Measurements from ENCODE around the gene MSRB3. TPM values are rescaled to one million over a fixed set of nuclear protein-coding genes. Genes with fewer than 3 reads are reported as not detected.
"Not testable (repeated sequence)": the region's sequence is repeated elsewhere in the genome, so short reads cannot be mapped to it uniquely, and the experiment has no call there.

MSRB3 gene
- total RNA-seq, 1 donor from 2014 or later = 130 TPM

DNA sequence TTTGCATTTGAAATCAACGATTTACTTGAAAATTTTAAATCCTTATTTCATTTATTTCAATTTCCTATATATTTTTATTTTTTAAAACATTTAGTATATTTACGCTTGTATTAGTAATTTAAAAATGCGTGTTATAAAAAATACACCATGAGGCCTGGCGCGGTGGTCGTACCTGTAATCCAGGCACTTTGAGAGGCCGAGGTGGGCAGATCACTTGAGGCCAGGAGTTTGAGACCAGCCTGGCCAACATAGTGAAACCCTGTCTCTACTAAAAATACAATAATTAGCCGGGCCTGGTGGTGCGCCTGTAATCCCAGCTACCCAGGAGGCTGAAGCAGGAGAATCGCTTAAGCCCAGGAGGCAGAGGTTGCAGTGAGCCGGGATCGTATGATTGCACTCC is 36.8 kb downstream of the MSRB3 start:
- intact Hi-C loops (cut with DNase I); DNase-seq; ATAC-seq (ENCODE audit: poor library complexity): not testable (repeated sequence)

DNA sequence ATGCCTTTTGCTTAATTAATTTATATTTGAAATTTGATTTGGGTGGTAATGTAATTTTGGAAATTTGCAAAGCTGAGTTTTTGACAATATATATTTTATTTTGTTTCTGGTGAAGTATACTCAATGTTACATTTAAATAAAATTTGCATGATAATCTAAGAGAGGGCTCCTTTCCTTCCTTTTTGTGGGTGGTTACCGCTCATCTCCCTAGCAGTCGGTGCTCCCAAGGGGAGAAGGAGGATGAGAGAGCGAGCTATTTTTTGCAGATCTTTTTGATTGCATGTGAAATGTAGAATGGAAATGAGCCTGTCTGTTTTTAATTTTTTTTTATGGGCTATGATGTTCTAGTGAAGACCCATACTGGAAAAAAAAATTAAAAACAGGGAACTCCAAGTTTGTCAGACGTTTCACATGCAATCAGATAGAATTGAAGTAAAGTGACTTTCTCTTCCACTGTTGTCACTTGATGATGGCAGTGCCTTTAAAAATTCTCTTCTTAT is 39.8 kb downstream of the MSRB3 start:
- intact Hi-C loops (cut with DNase I) = no loop called here
- ATAC-seq (ENCODE audit: poor library complexity) (no peak), DNase-seq (no peak)

DNA sequence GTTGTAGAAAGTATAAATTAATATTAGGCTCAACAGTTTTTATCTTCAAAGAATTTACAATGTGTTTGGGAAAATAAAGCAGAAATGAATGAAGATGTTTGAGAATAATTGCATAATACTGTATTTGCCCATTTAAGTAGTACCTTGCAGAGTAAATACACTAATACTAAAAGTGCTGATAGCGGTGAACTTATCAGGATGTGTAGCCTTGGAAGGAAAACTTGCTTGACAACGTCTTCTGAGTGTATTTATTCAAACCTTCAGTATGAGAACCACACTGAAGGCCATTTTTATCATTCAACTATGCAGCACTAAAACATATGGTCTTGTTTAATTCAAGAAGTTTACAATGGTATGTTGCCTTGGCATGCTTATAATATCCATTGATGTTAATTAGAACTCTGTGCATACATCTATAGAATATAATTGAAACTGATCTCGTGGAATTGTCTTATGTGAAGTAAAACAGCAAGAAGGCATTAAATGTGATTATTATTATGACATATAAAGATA is 41.3 kb downstream of the MSRB3 start:
- intact Hi-C loops (cut with DNase I) = no loop called here
- ATAC-seq (ENCODE audit: poor library complexity) (no peak), DNase-seq (no peak)

DNA sequence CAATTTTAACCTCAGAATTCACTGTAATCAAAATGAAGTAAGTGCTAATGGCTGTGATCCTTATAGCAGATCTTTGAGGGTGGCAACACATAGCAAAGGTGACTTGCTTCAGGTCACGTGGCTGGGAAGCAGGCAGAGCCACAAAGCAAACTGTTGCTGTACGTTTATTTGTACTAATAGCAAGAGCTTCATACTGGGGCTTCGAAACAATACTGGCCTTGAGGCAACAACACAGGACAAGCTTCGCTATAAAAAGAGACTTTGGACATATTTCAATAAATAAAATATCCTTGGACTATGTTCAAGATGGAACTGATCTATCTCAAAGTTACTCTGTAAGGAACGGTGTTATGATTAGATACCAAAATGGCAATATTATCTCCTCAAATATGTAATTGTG is 44.6 kb downstream of the MSRB3 start:
- intact Hi-C loops (cut with DNase I) = no loop called here
- ATAC-seq (ENCODE audit: poor library complexity) = no peak
- no peak for DNase-seq

DNA sequence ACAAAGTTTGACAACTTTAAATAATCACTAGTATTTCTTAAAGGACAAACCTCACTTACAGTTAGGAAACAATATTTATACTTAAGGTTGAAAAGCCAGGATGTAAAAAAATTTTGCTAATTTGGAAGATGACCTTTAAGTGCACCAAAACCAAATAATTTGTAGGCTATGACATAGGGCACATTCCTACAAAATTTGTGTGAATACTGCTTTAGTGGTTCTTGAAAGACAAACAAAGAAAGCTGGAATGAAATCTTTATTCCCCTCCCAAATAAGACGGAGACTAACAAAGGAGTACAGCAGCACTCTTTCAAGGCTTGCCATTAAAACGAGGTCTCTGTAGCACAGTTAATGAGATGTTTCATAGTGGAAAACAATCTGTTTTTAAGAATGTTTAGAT is 45.6 kb downstream of the MSRB3 start:
- DNase-seq (no peak), ATAC-seq (ENCODE audit: poor library complexity) (no peak)
- intact Hi-C loops (cut with DNase I) = no loop called here

DNA sequence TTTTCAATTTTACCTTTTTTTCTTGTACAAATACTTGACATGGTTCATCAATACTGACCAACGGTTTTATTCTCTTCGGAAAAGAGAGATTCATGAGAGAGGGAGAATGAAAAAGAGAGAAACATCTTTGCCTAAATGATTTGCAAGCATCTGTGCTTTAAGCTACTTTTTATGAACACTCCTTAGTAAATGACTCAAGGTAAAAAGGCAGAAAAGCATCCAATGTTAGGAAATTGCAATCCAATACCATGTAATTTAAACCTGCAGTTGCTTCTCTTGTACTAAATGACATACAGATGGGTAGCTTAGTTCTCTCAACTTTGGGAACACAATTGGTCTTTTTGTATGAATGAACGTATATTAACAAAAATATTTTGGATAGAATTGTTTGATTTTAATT is 46.1 kb downstream of the MSRB3 start:
- ATAC-seq (ENCODE audit: poor library complexity) = no peak
- intact Hi-C loops (cut with DNase I) = no loop called here

DNA sequence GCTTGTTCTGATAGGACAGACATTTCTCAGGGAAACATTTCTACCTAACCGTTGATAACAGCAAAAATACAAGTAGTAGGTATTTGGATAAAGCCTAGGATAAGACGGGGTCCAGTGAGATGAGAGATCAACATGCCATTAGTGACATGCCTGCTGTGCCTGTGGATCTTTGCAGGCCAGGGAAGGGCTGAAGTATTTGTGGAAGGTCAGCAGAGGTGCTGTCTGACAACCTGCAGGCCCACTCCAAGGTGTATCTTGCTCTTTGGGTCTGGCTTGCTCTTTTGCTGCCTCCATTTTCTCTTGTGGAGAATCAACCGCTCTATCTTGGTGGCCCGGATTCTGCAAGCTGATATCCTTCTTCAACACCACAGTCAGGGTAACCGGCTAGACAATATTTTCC is 46.7 kb downstream of the MSRB3 start:
- ATAC-seq (ENCODE audit: poor library complexity) (peak; percentile 36), DNase-seq (no peak)
- intact Hi-C loops (cut with DNase I) = no loop called here

More for the DNA sequence above, 46.1 kb downstream of the MSRB3 start:
- DNase-seq = no peak

DNA sequence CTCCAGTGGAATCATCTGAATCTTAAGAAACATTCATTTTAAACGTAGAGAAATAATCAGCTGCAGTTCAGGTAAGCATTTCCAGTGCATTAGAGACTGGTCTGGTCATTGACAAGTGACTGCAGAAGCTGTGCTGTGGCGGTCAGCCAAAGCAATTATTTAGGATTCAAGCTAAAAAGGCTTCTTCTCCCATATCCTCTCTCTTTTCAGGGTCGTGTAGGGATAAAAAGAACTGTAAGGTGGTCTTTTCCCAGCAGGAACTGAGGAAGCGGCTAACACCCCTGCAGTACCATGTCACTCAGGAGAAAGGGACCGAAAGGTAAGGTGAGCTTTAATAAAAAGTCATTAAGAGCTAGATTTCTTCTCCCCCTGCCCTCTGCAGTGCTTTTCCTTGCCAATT is 48.1 kb downstream of the MSRB3 start:
- DNase-seq (no peak), ATAC-seq (ENCODE audit: poor library complexity) (no peak)
- intact Hi-C loops (cut with DNase I) = no loop called here

DNA sequence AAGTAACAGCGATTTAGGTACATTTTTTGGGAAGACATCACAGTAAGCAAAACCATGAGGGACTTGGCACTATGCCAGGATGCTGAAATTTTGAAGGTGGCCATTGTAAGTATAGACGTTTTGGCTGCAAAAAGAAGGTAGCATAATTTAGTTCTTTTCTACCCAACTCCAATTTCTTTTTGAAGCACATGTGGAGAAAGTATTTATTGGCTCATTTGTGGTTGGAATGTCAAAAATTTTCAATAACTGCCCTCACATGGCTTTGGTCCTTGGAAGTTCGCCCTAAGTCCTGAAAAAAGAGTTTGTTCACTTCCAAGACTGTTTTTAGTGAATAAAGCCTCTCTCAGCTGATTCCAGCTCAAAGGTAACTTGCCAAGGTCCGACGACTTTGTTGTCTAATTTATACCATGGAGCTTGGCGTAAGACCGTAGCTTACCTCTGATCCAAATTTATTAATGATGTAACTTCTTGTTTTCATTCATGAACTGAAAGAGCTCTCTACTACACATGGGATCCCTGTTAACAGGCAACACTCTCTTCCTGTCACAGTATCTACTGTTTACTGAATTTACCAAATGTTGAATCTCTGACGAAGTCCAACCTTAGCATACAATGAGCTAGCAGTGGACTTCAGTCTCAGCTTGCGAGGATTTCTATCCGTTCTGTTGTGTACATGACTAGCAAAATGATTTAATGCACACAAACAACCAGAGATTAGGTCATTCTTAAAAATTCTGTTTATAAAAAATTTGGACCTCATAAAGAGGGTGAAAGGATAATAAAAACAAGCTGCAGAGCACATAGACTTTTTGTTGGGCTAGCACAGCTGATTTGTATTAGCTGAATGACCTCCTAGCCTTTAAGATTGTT is 49.0 kb downstream of the MSRB3 start:
- intact Hi-C loops (cut with DNase I) = no loop called here
- no peak for DNase-seq
- peak; percentile 58 for ATAC-seq (ENCODE audit: poor library complexity)

DNA sequence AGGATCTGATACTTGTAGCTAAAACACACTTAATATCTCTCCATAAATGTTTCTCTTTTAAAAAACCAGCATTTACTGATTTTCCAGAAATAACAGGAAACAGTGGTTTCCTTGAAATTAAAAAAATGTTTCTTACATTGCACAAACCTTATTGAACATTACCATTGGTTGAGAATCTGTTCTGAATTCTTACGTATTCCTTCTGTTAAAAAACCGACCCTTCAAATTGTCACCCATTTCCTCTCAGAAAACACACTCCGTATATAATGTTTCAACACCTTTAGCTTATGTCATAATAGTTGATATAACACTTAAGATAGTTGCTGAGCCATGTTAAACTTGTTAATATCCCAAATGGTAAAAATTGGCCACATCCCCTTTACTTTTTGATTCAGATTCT is 51.2 kb downstream of the MSRB3 start:
- DNase-seq = no peak
- intact Hi-C loops (cut with DNase I) = no loop called here
- ATAC-seq (ENCODE audit: poor library complexity) = no peak

DNA sequence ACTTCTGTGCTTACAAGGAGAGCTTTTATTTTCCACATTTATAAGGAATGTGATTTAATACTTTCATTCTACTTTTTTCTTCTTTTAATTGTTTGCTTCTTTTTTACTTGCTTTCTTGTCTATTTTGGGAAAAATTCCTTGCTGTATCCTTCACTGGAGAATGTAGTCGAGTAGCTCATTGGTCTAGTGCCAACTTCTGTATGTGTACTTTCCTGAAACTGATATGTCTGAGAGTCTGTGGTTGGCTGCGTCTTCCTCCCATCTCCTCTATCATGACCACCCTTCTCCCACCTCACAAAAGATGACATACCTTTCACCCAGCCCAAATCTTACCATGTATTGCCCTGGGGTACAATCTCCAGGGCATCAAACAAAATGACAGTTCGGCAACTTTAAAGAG is 51.8 kb downstream of the MSRB3 start:
- intact Hi-C loops (cut with DNase I) = no loop called here
- ATAC-seq (ENCODE audit: poor library complexity) (no peak), DNase-seq (no peak)

DNA sequence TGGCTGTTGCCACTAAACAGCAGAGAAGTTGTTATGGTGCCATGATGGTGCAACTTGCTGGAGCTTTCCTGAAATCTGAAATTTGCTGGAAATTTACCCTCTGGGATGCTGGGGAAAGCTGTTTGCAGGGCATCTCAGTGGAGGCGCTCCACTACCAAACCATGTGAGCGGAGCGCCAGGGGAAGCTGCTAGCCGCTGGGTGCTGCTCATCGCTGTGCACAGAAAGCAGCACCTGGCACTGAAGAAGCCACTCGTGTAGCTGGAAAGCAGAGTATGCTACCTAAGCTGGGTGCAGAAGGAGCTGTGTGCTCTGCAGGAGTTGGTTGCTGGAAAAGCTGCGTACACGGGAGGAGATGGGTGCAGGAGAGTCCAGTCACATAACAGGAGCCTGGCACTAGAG is 53.0 kb downstream of the MSRB3 start:
- DNase-seq (no peak), ATAC-seq (ENCODE audit: poor library complexity) (no peak)
- intact Hi-C loops (cut with DNase I) = no loop called here

DNA sequence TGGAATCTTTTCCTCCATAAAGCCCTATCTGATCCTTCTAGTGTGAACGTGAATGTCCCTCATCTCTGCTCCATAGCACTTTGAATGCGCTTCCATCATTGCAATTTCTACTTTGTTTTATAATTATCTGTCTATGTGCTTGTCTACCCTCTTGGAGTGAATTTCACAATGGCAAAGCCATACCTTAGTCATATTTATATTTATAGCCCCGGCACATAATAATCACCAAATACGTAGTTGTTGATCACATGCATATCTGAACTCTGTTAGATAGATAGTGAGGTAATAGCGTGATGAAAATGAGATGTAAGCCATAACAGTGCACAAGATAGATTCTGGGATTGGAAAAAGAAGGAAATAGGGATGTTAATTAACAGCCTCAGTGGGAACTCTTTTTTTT is 55.2 kb downstream of the MSRB3 start:
- ATAC-seq (ENCODE audit: poor library complexity) (no peak), DNase-seq (no peak)
- intact Hi-C loops (cut with DNase I) = no loop called here

DNA sequence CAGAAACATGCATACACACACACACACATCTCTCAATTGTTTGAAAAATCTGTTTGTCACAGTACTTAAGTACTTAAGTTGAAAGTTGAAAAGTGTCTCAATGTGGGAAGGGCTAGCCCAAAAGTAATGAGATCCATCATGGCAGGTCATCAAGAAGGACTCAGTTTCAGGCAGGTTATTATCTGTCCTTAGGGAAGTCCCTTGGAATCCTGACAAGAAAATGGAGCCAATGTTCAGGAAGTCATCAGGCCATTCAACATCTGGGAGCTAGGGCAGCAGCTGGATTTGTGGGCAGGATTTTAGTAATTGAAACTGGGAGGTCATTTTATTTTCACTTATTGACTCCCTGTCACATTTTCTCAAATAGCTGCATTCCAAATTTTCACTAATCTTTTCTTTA is 56.0 kb downstream of the MSRB3 start:
- ATAC-seq (ENCODE audit: poor library complexity) (peak; percentile 75), DNase-seq (no peak)

DNA sequence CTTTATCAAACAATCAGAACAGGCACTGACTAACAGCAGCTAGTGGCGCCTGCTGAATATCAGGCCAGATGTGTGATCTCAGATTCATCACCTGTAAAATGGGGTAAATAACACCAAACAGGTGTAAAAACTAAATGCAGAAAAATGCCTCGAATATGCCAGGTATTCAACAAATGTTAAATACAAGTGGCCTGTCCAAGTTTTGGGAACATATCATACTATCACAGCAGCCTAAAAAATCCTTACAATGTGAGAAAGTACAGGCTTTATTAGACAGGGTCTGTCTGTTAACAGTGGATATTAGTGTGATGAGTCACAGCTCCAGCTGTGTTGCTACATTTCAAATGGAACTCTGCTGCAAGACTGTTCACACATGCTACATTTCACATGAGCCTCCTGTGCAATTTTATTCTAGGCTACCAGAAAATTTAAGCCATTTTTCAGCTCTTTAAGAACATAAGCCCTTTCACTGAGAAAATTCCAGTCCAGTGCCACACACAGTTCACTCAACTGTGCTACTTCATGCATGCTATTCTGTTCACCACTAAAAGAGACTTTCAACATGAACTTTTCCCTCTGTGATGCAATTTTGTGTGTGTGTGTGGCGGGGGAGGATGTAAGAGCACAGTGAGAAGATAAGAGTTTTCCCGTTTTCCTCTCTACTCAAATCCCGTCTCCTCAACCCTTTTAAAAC is 56.7 kb downstream of the MSRB3 start:
- peak; percentile 40 for DNase-seq

More for the DNA sequence above, 56.0 kb downstream of the MSRB3 start:
- intact Hi-C loops (cut with DNase I) = no loop called here

DNA sequence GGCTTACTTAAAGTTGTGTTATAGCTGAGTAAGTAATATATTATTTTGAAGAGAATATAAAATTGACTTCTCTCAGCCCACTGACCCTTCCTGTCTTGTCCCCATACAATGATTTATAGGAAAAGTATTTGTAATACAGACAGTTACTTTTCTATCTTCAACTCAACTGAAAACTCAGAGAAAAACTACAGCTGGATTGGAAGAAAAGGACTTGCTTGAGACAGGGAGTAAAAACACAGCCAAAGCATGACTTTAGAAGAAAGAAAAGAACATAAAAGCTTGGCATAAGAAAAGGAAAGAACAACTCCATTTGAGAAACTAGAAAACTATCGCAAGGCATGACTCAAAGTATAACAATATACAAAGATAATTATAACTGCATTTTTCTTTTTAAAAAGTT is 57.5 kb downstream of the MSRB3 start:
- intact Hi-C loops (cut with DNase I) = no loop called here

More for the DNA sequence above, 56.7 kb downstream of the MSRB3 start:
- peak; percentile 91 for ATAC-seq (ENCODE audit: poor library complexity)
- intact Hi-C loops (cut with DNase I) = no loop called here

DNA sequence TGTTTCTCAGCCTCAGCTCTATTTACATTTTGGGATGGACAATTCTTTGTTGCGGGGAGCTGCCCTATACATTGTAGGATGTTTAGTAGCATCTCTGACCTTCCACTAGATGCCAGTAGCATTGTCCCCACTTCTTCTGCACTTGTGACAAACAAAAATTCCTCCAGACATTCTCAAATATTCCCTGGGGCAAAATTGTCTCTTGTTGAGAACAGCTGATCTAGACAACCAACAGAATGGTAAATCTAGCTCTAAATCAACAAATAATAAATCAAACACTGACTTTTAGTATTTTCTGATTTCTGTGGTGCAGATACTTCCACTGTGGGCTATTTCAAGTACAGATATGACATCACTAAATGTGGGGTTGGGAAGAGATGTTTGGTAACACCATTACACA is 60.7 kb downstream of the MSRB3 start:
- intact Hi-C loops (cut with DNase I) = no loop called here
- no peak for ATAC-seq (ENCODE audit: poor library complexity)
- no peak for DNase-seq

More for the DNA sequence above, 57.5 kb downstream of the MSRB3 start:
- DNase-seq (no peak), ATAC-seq (ENCODE audit: poor library complexity) (peak; percentile 19)

DNA sequence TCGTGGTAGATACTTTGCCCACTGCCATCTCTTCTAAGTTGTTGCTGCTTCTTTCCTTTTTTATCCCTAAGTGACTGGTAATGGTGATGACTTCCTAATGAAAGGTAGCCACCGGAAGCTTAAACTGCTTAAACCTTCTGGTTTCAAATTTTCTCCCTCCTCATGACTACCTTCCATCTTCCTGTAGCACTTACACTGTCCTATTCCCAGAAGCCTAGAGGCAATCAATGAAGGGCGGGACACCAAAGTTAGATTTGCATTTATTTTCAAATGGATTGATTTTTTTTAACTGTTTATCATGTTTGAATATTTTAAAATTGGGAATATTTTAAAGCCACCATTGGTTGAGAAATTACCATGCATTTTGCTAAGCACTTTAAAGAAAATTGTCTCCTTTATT is 64.7 kb downstream of the MSRB3 start:
- ATAC-seq (ENCODE audit: poor library complexity) (no peak), DNase-seq (no peak)
- intact Hi-C loops (cut with DNase I) = no loop called here

DNA sequence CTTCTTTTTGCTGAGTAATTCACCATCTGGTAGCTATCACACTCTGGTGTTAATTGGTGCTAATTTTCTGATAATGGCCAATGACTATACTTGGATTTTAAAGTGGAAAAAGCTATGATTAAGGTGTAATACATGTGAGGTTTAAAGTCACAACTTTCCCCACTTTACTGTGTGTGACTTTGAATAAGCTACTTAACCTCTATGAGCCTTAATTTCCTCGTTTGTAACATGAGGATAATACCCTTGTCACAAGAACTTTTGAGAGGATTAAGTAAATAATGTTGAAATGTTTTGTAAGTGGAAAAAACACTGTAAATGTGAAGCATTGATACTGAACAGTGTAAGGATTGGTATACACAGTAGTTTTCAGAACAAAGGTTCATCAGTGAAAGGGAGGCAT is 65.3 kb downstream of the MSRB3 start:
- no peak for DNase-seq
- ATAC-seq (ENCODE audit: poor library complexity) = no peak
- intact Hi-C loops (cut with DNase I) = no loop called here

DNA sequence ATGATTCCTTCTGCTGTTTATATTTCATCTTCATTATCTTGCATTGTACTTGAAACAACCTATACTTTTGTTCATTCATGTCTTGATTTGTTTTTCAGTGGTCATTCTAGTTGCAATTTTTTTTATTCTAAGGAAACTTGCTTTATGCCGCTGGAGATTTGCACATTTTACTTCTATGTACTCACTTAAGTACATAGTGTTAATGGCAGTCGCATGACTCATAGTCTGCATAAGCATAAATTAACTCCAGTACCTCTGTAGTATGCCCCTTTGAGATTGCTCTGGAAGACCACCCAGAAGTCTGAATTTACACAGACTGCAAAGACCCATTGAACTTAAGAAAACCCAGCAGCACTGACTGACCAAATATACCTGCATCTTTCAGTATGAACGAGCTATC is 77.0 kb downstream of the MSRB3 start:
- DNase-seq (no peak), ATAC-seq (ENCODE audit: poor library complexity) (no peak)
- intact Hi-C loops (cut with DNase I) = no loop called here
